ENCODE results near the gene SLC25A26. TPM values are rescaled to one million over a fixed set of nuclear protein-coding genes. Genes with fewer than 3 reads are reported as not detected.

Gene SLC25A26
- total and polyA plus RNA-seq, 7 experiments from 2014 or later: 14.1 to 51.3 (median 21.7) TPM

GRCh38 chr3:66362541-66362941 lies 141.7 kb downstream of the SLC25A26 start:
- peaks cover 0 to 5% (median 0%) of the 10 kb centered on the region in 7 donors for H3K4me1 Mint-ChIP-seq
- H3K27me3 Mint-ChIP-seq: no peaks in the 10 kb centered on the region
- Histone ChIP-seq H3K4me1 (ENCODE audit: control insufficient read depth in 2 of 2, insufficient read depth in 2 of 2, low read length in 2 of 2) (no peaks in the 10 kb centered on the region), H3K27me3 (ENCODE audit: control insufficient read depth in 2 of 2, insufficient read depth in 2 of 2, low read length in 2 of 2) (no peaks in the 10 kb centered on the region), H3K36me3 (ENCODE audit: control insufficient read depth in 2 of 3, insufficient read depth in 3 of 3, low read length in 3 of 3) (no peaks in the 10 kb centered on the region), H3K9me3 (ENCODE audit: control insufficient read depth in 2 of 3, low read length in 3 of 3) (no peaks in the 10 kb centered on the region), H3K4me3 (ENCODE audit: low read length) (no peak overlapping the region), H3K27ac (ENCODE audit: low read depth, low read length) (no peak overlapping the region)
- H3K9me3 Mint-ChIP-seq: no peaks in the 10 kb centered on the region
- POLR2A ChIA-PET: no interaction called here
- ATAC-seq (no peak), DNase-seq (no peak)
- intact Hi-C loops (cut with micrococcal nuclease): no loop called here
- H3K27ac Mint-ChIP-seq: peak overlapping the region in 1 of 9 donors; percentile 23
- H3K36me3 Mint-ChIP-seq: peaks cover 0 to 37% (median 20%) of the 10 kb centered on the region in 5 donors
- CTCF ChIA-PET: no interaction called here
- no peak overlapping the region for H3K4me3 Mint-ChIP-seq

GRCh38 chr3:66363148-66363547 lies 142.3 kb downstream of the SLC25A26 start:
- H3K36me3 Mint-ChIP-seq: peaks cover 0 to 41% (median 21%) of the 10 kb centered on the region in 5 donors
- no peak for ATAC-seq
- Histone ChIP-seq H3K36me3 (ENCODE audit: control insufficient read depth in 2 of 3, insufficient read depth in 3 of 3, low read length in 3 of 3) (no peaks in the 10 kb centered on the region), H3K9me3 (ENCODE audit: control insufficient read depth in 2 of 3, low read length in 3 of 3) (no peaks in the 10 kb centered on the region), H3K4me1 (ENCODE audit: control insufficient read depth in 2 of 2, insufficient read depth in 2 of 2, low read length in 2 of 2) (no peaks in the 10 kb centered on the region), H3K27ac (ENCODE audit: low read depth, low read length) (no peak overlapping the region), H3K4me3 (ENCODE audit: low read length) (no peak overlapping the region), H3K27me3 (ENCODE audit: control insufficient read depth in 2 of 2, insufficient read depth in 2 of 2, low read length in 2 of 2) (no peaks in the 10 kb centered on the region)
- intact Hi-C loops (cut with micrococcal nuclease): no loop called here
- peak overlapping the region in 2 of 9 donors; percentile 11 to 15 for H3K27ac Mint-ChIP-seq
- CTCF ChIA-PET: no interaction called here
- no peak for DNase-seq
- no peaks in the 10 kb centered on the region for H3K9me3 Mint-ChIP-seq
- H3K27me3 Mint-ChIP-seq: no peaks in the 10 kb centered on the region
- POLR2A ChIA-PET: no interaction called here
- peaks cover 0 to 5% (median 0%) of the 10 kb centered on the region in 7 donors for H3K4me1 Mint-ChIP-seq
- no peak overlapping the region for H3K4me3 Mint-ChIP-seq

- ATAC-seq: no peak
- H3K4me1 ChIP-seq (ENCODE audit: control insufficient read depth in 2 of 2, insufficient read depth in 2 of 2, low read length in 2 of 2): no peaks in the 10 kb centered on the region
- DNase-seq: no peak
- H3K4me3 Mint-ChIP-seq: no peak overlapping the region
- H3K36me3 Mint-ChIP-seq: peaks cover 0 to 49% (median 27%) of the 10 kb centered on the region in 5 donors
- H3K4me3 ChIP-seq (ENCODE audit: low read length): no peak overlapping the region
- POLR2A ChIA-PET: no interaction called here
- H3K36me3 ChIP-seq (ENCODE audit: control insufficient read depth in 2 of 3, insufficient read depth in 3 of 3, low read length in 3 of 3): peaks cover 0 to 6% (median 0%) of the 10 kb centered on the region in 3 experiments
- CTCF ChIA-PET: interaction anchor here (0.6 kb wide), 1 partner anchor 15 kb away, joined by 3 read pairs; no protein-coding TSS in a partner anchor
- no peak overlapping the region for H3K27ac ChIP-seq (ENCODE audit: low read depth, low read length)
- H3K27me3 Mint-ChIP-seq: no peaks in the 10 kb centered on the region
- H3K9me3 Mint-ChIP-seq: no peaks in the 10 kb centered on the region
- peak overlapping the region in 3 of 9 donors; percentile 15 to 26 (median 18) for H3K27ac Mint-ChIP-seq
- intact Hi-C loops (cut with micrococcal nuclease): no loop called here
- H3K4me1 Mint-ChIP-seq: peaks cover 0 to 5% (median 0%) of the 10 kb centered on the region in 7 donors
- H3K9me3 ChIP-seq (ENCODE audit: control insufficient read depth in 2 of 3, low read length in 3 of 3): no peaks in the 10 kb centered on the region
- no peaks in the 10 kb centered on the region for H3K27me3 ChIP-seq (ENCODE audit: control insufficient read depth in 2 of 2, insufficient read depth in 2 of 2, low read length in 2 of 2)
Observed at GRCh38 chr3:66365080-66365479, 144.3 kb downstream of the SLC25A26 start.

- ChIA-PET POLR2A (interaction anchor here (0.6 kb wide), 1 partner anchor 28 kb away, joined by 3 read pairs; no protein-coding TSS in a partner anchor), CTCF (interaction anchor here (1.3 kb wide), 1 partner anchor 35 kb away, joined by 3 read pairs; no protein-coding TSS in a partner anchor)
- DNase-seq (no peak), ATAC-seq (no peak)
- Histone ChIP-seq H3K27me3 (ENCODE audit: control insufficient read depth in 2 of 2, insufficient read depth in 2 of 2, low read length in 2 of 2) (no peaks in the 10 kb centered on the region), H3K4me3 (ENCODE audit: low read length) (no peak overlapping the region), H3K36me3 (ENCODE audit: control insufficient read depth in 2 of 3, insufficient read depth in 3 of 3, low read length in 3 of 3) (peaks cover 0 to 18% (median 0%) of the 10 kb centered on the region in 3 experiments), H3K4me1 (ENCODE audit: control insufficient read depth in 2 of 2, insufficient read depth in 2 of 2, low read length in 2 of 2) (no peaks in the 10 kb centered on the region), H3K9me3 (ENCODE audit: control insufficient read depth in 2 of 3, low read length in 3 of 3) (no peaks in the 10 kb centered on the region), H3K27ac (ENCODE audit: low read depth, low read length) (no peak overlapping the region)
- Mint-ChIP-seq H3K9me3 (no peaks in the 10 kb centered on the region), H3K4me1 (peaks cover 0 to 5% (median 0%) of the 10 kb centered on the region in 7 donors), H3K27me3 (no peaks in the 10 kb centered on the region), H3K36me3 (peaks cover 0 to 52% (median 31%) of the 10 kb centered on the region in 5 donors), H3K4me3 (no peak overlapping the region), H3K27ac (peak overlapping the region in 2 of 9 donors; percentile 20 to 25)
- intact Hi-C loops (cut with micrococcal nuclease): no loop called here
Observed at GRCh38 chr3:66366747-66367146, 145.9 kb downstream of the SLC25A26 start.

GRCh38 chr3:66367979-66368378 lies 147.2 kb downstream of the SLC25A26 start:
- no peak overlapping the region for H3K4me3 ChIP-seq (ENCODE audit: low read length)
- H3K9me3 ChIP-seq (ENCODE audit: control insufficient read depth in 2 of 3, low read length in 3 of 3): no peaks in the 10 kb centered on the region
- Mint-ChIP-seq H3K9me3 (no peaks in the 10 kb centered on the region), H3K4me3 (no peak overlapping the region), H3K36me3 (peaks cover 0 to 46% (median 22%) of the 10 kb centered on the region in 5 donors), H3K27me3 (no peaks in the 10 kb centered on the region), H3K4me1 (peaks cover 0 to 5% (median 0%) of the 10 kb centered on the region in 7 donors), H3K27ac (peak overlapping the region in 5 of 9 donors; percentile 1 to 8 (median 4))
- DNase-seq (no peak), ATAC-seq (no peak)
- no peak overlapping the region for H3K27ac ChIP-seq (ENCODE audit: low read depth, low read length)
- POLR2A ChIA-PET: no interaction called here
- no peaks in the 10 kb centered on the region for H3K4me1 ChIP-seq (ENCODE audit: control insufficient read depth in 2 of 2, insufficient read depth in 2 of 2, low read length in 2 of 2)
- H3K36me3 ChIP-seq (ENCODE audit: control insufficient read depth in 2 of 3, insufficient read depth in 3 of 3, low read length in 3 of 3): peaks cover 0 to 23% (median 0%) of the 10 kb centered on the region in 3 experiments
- CTCF ChIA-PET: interaction anchor here (0.7 kb wide), 2 partner anchors 415 to 944 kb away, joined by 3 to 6 read pairs; no protein-coding TSS in a partner anchor
- H3K27me3 ChIP-seq (ENCODE audit: control insufficient read depth in 2 of 2, insufficient read depth in 2 of 2, low read length in 2 of 2): no peaks in the 10 kb centered on the region
- intact Hi-C loops (cut with micrococcal nuclease): no loop called here

- peaks cover 0 to 54% (median 18%) of the 10 kb centered on the region in 5 donors for H3K36me3 Mint-ChIP-seq
- DNase-seq (no peak), ATAC-seq (no peak)
- Histone ChIP-seq H3K36me3 (ENCODE audit: control insufficient read depth in 2 of 3, insufficient read depth in 3 of 3, low read length in 3 of 3) (peaks cover 0 to 23% (median 0%) of the 10 kb centered on the region in 3 experiments), H3K27ac (ENCODE audit: low read depth, low read length) (no peak overlapping the region), H3K9me3 (ENCODE audit: control insufficient read depth in 2 of 3, low read length in 3 of 3) (no peaks in the 10 kb centered on the region), H3K4me1 (ENCODE audit: control insufficient read depth in 2 of 2, insufficient read depth in 2 of 2, low read length in 2 of 2) (no peaks in the 10 kb centered on the region), H3K4me3 (ENCODE audit: low read length) (no peak overlapping the region), H3K27me3 (ENCODE audit: control insufficient read depth in 2 of 2, insufficient read depth in 2 of 2, low read length in 2 of 2) (no peaks in the 10 kb centered on the region)
- H3K4me3 Mint-ChIP-seq: no peak overlapping the region
- ChIA-PET POLR2A (no interaction called here), CTCF (no interaction called here)
- peaks cover 0 to 4% (median 0%) of the 10 kb centered on the region in 7 donors for H3K4me1 Mint-ChIP-seq
- H3K27me3 Mint-ChIP-seq: no peaks in the 10 kb centered on the region
- intact Hi-C loops (cut with micrococcal nuclease): loop anchor here in 1 of 2 donors (5.0 kb wide), 1 partner anchor 68 kb away; no protein-coding TSS in a partner anchor
- H3K27ac Mint-ChIP-seq: peak overlapping the region in 2 of 9 donors; percentile 4 to 28
- H3K9me3 Mint-ChIP-seq: no peaks in the 10 kb centered on the region
Observed at GRCh38 chr3:66370179-66370578, 149.4 kb downstream of the SLC25A26 start.

- no peaks in the 10 kb centered on the region for H3K9me3 Mint-ChIP-seq
- no peak for DNase-seq
Observed at GRCh38 chr3:66371432-66371831, 150.6 kb downstream of the SLC25A26 start.

More at GRCh38 chr3:66371432-66371831, 150.6 kb downstream of the SLC25A26 start:
- Mint-ChIP-seq H3K4me3 (no peak overlapping the region), H3K36me3 (peaks cover 0 to 61% (median 21%) of the 10 kb centered on the region in 5 donors), H3K4me1 (peaks cover 0 to 7% (median 0%) of the 10 kb centered on the region in 7 donors), H3K27ac (peak overlapping the region in 4 of 9 donors; percentile 0 to 56 (median 26)), H3K27me3 (no peaks in the 10 kb centered on the region)
- Histone ChIP-seq H3K9me3 (ENCODE audit: control insufficient read depth in 2 of 3, low read length in 3 of 3) (no peaks in the 10 kb centered on the region), H3K4me3 (ENCODE audit: low read length) (no peak overlapping the region), H3K27me3 (ENCODE audit: control insufficient read depth in 2 of 2, insufficient read depth in 2 of 2, low read length in 2 of 2) (no peaks in the 10 kb centered on the region), H3K4me1 (ENCODE audit: control insufficient read depth in 2 of 2, insufficient read depth in 2 of 2, low read length in 2 of 2) (no peaks in the 10 kb centered on the region), H3K36me3 (ENCODE audit: control insufficient read depth in 2 of 3, insufficient read depth in 3 of 3, low read length in 3 of 3) (peaks cover 0 to 34% (median 0%) of the 10 kb centered on the region in 3 experiments), H3K27ac (ENCODE audit: low read depth, low read length) (no peak overlapping the region)
- ChIA-PET POLR2A (no interaction called here), CTCF (interaction anchor here (2.5 kb wide), 1 partner anchor 93 kb away, joined by 5 read pairs; no protein-coding TSS in a partner anchor)
- intact Hi-C loops (cut with micrococcal nuclease): loop anchor here in 1 of 2 donors (5.0 kb wide), 1 partner anchor 69 kb away; no protein-coding TSS in a partner anchor
- ATAC-seq: no peak
